Ovary (tissue), 3 donors: ENCODE measurements around the gene PCIF1.

Experiments
- CTCF ChIP-seq, 3 donors: fragments of 450-650 bp in 2 of 3; fragments of 200-600 bp in 1 of 3; IDR thresholded peaks; one replicate each; pipeline versions ENCODE4 v1.5.1 to v1.8.0; 2016 to 2022; ENCODE audit warnings: antibody characterized with exemption in 3 of 3, mild to moderate bottlenecking in 1 of 3
- EP300 ChIP-seq: sonication (generic); formaldehyde crosslinking; IDR thresholded peaks from one replicate; pipeline ENCODE4 v1.6.1; 2017; ENCODE audit warnings: antibody characterized with exemption
- POLR2A ChIP-seq: fragments of 450-650 bp; IDR thresholded peaks from one replicate; pipeline ENCODE4 v1.6.1; 2017; ENCODE audit warnings: antibody characterized with exemption, mild to moderate bottlenecking, moderate library complexity
- donor health status: DM: no; HTN: no; CAD: no.

- TF ChIP-seq CTCF (IDR thresholded peaks at IDR 0.05) (no peak), EP300 (no peak), POLR2A (no peak)
Observed at GRCh38 chr20:45921337-45922189, 12.9 kb upstream of the PCIF1 start.
